Fibroblast of villous mesenchyme (primary cell): ENCODE data around the gene PIK3C2G. TPM values are rescaled to one million over a fixed set of nuclear protein-coding genes. Genes with fewer than 3 reads are reported as not detected.

Experiments
- DNase-seq: peaks from one replicate; pipeline ENCODE4 v3.0.0-alpha.2; 2010; ENCODE audit warnings: low read depth
- H3K4me3 ChIP-seq: 2 replicates; pipeline ENCODE4 v1.5.1; 2011; ENCODE audit warnings: low read depth, mild to moderate bottlenecking, low read length
- total RNA-seq: library from RNA; depleted of rRNA; stranded (reverse); fragments of >200 nt; gene quantifications from 2 replicates; pipeline ENCODE4 v1.2.3, GENCODE V29; 2012
- TF ChIP-seq, protein P1 (sequence below): IDR thresholded peaks from 2 replicates; pipeline ENCODE4 v1.5.1; 2012; ENCODE audit warnings: low read depth, mild to moderate bottlenecking, low read length; ENCODE audit not compliant: insufficient read depth

Gene PIK3C2G
- total RNA-seq, 1 donor, result not detected

DNA sequence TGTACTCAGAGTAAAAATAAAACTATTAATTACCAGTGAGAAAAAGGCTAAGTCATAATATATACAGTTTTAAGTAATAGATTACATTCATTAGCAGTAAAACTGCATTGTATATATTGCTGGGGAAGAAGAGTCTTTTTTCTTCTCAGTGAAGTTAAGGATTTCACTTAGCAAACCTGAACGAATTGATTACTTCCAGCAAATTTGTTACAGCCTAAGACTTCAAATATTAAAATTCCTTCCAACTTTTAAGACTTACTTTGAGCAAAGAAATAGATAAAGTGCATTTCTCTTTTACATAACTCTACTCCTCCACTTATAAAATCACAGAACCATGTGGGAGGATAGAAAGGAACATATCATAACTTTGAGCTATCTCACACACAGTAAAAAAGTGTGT is 43.3 kb downstream of the PIK3C2G start:
- H3K4me3 ChIP-seq, result no peak overlapping the region
- DNase-seq, result no peak
- TF ChIP-seq, protein P1, sequence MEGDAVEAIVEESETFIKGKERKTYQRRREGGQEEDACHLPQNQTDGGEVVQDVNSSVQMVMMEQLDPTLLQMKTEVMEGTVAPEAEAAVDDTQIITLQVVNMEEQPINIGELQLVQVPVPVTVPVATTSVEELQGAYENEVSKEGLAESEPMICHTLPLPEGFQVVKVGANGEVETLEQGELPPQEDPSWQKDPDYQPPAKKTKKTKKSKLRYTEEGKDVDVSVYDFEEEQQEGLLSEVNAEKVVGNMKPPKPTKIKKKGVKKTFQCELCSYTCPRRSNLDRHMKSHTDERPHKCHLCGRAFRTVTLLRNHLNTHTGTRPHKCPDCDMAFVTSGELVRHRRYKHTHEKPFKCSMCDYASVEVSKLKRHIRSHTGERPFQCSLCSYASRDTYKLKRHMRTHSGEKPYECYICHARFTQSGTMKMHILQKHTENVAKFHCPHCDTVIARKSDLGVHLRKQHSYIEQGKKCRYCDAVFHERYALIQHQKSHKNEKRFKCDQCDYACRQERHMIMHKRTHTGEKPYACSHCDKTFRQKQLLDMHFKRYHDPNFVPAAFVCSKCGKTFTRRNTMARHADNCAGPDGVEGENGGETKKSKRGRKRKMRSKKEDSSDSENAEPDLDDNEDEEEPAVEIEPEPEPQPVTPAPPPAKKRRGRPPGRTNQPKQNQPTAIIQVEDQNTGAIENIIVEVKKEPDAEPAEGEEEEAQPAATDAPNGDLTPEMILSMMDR, result no peak

DNA sequence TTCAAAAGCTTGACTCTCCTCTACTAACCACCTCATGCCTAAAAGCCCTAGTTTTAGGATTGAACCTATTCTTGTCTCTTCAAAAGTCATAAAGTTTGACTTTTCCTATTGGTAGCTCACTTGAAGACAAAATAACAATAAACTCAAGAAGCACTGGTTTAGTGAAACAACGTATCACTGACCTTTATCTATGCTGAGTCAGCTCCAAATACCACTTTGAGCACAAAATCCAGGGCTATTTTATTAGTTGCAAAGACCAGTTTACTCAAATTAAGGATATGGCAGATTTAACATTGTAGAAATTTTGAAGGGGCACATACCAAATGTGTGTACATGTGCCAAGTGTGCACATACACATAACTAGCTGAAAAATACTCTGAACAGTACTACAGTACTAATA is 45.0 kb downstream of the PIK3C2G start:
- TF ChIP-seq, protein P1, result no peak
- DNase-seq, result no peak
- no peak overlapping the region for H3K4me3 ChIP-seq

DNA sequence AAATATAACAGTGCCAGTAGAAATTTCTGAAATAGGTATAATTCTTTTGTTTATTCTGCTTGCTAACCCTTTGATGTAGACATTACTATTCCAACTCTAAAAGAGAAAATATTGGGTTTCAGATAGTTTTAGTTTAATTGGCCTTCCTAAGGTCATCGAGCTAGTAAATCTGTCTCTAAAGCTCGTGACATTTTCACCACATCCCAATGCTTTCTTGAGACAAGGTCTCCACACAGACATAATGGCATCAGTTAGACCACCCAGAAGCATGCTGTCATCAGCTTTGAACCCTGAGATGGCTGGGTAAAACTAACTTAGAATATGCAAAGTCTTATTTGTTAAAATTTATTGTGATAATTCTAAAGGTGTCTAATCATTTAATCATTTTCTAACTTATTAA is 52.0 kb downstream of the PIK3C2G start:
- H3K4me3 ChIP-seq, result no peak overlapping the region
- TF ChIP-seq, protein P1, result no peak
- no peak for DNase-seq

DNA sequence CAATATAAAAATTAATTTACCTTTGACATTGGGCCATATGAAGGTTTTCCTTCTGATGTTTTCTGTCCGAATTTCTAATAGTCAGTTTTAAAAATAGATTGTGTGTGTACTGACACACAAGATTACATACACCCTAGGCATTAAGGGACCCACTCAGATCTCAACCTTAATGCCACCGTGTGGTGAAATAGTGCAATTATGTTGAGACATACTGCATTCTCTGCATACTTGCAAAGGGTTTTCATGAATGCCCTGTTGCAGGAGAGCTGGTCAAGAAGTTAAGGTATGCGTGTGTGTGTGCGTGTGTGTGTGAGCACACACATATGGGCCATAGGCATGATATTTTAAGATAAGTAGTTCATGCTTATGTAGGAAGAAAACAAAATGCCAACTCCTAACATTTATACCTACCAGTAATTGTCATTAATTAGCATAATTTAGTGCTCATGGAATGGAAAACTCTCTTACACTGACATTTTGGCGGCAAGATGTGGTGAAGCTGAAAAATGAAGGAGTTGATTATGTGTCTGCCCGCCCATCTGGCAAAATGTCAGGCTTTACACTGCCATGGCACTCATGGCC is 58.8 kb downstream of the PIK3C2G start:
- H3K4me3 ChIP-seq, result no peak overlapping the region
- peak; percentile 44 for DNase-seq
- TF ChIP-seq, protein P1, result peak; percentile 49

DNA sequence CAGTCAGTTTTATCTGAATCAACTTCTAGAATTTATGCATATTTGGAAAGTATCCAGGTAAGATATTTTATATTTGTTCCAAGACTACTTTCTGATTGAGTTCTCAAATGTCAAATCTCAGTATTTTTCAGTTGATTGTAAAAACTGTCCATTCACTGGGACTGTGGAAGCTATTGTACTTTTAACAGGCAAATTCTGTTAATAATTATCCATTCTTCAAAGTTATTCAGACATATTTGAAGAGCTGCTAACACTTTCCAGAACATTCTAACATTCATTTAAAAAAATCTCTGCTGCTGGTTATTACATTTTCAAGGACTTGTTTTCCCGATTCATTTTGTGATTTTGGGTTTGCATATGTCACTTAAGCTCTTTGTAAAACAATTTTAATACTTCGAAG is 59.7 kb downstream of the PIK3C2G start:
- no peak for DNase-seq
- TF ChIP-seq, protein P1, result no peak
- H3K4me3 ChIP-seq, result no peak overlapping the region

DNA sequence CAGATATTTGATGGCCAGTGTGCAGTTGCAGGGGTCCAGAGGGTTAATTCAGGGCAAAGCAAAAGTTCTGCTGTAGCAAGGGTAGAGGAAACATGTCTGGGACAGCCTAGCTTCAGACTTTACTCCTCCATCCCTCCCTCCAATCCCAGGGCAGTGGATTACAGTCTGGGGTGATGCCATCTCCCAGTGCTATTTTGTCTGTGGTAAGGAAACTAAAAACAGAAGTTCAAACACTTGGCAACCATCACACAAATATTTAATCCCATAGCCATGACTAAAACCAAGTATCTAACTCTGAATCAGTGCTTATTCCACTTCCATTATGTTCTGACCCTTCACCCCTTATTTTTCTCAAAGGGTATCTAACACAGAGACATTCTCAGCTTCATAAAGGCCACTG is 61.8 kb downstream of the PIK3C2G start:
- no peak overlapping the region for H3K4me3 ChIP-seq
- TF ChIP-seq, protein P1, result no peak
- DNase-seq, result no peak

DNA sequence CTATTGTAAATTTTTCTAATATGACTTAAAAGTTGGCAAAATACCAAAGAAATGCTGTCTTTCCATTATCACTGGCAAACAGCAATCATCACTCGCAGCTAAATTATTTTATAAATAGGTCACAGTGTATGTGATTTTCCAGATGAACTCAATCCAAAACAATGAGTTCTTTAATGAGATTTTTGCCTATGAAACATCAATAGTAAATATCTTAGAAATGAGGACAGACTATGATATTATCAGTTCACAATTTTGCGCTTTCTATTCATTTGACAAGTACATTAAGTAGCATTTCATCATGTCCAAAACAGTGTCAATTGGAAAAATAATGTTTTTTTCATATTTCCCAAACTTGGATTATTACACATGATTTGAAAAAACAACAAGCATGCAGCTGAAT is 65.7 kb downstream of the PIK3C2G start:
- TF ChIP-seq, protein P1, result no peak
- no peak for DNase-seq
- H3K4me3 ChIP-seq, result no peak overlapping the region
